HepG2 (cell line): ENCODE measurements around the gene TOB1.

Experiments
- CEBPB ChIP-seq: IDR thresholded peaks from 2 replicates; pipeline ENCODE4 v1.6.1; 2011; ENCODE audit warnings: low read depth, low read length, improper control_type of control experiment, borderline replicate concordance
- KDM1A ChIP-seq: IDR thresholded peaks from 2 replicates; pipeline ENCODE4 v1.6.1; 2016; ENCODE audit warnings: missing compliant biosample characterization
- SIN3A ChIP-seq: IDR thresholded peaks from 2 replicates; pipeline ENCODE4 v1.6.1; 2011; ENCODE audit warnings: low read depth, mild to moderate bottlenecking, control low read depth, low read length, borderline replicate concordance
- SP2 ChIP-seq: sonication (generic); formaldehyde crosslinking; IDR thresholded peaks from 2 replicates; pipeline ENCODE4 v1.5.1; 2020; ENCODE audit warnings: mild to moderate bottlenecking, missing genetic modification reagents
- ZNF253 ChIP-seq: sonication (generic); formaldehyde crosslinking; IDR thresholded peaks from 2 replicates; pipeline ENCODE4 v1.8.0; 2022; ENCODE audit warnings: mild to moderate bottlenecking, missing genetic modification reagents, borderline replicate concordance
- ZNF776 ChIP-seq: sonication (generic); formaldehyde crosslinking; IDR thresholded peaks from 2 replicates; pipeline ENCODE4 v1.4.0; 2020; ENCODE audit warnings: mild to moderate bottlenecking, missing genetic modification reagents
- TF ChIP-seq, protein P1 (sequence below): sonication (generic); formaldehyde crosslinking; IDR thresholded peaks from 2 replicates; pipeline ENCODE4 v1.4.0; 2020; ENCODE audit warnings: mild to moderate bottlenecking, missing genetic modification reagents
- TF ChIP-seq, protein P2 (sequence below): sonication (generic); formaldehyde crosslinking; IDR thresholded peaks from 2 replicates; pipeline ENCODE4 v1.9.0; 2021; ENCODE audit warnings: missing genetic modification reagents, borderline replicate concordance

DNA sequence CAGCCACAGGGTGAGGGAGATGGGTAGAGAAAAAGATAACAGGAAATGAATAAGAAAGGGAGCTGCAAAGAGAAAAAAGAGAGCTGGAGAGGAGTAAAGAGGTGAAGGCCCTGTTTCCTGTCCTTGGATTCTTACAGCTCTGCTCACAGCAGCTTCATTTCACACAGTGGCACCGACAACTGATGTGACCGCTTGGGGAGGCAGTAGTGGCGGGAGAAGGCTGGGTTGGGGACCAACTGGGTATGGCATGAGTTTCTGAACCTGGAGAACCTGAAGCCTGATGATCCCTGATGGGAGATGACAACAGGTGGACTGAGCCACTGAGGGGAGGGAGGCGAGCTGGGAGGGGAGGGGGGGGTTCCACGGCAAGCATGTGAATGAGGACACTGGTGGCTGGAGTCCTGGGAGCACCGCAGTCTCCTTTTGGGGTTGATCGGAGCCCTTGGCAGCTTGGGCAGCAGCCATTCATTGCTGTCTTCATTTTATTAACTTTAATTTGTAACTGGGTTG, 34.3 kb upstream of the TOB1 start:
- TF ChIP-seq KDM1A (CRISPR knock-in tag) (no peak), CEBPB (no peak), ZNF253 (CRISPR knock-in tag) (no peak), ZNF776 (no peak), SIN3A (no peak), SP2 (no peak)
- TF ChIP-seq, protein P1, sequence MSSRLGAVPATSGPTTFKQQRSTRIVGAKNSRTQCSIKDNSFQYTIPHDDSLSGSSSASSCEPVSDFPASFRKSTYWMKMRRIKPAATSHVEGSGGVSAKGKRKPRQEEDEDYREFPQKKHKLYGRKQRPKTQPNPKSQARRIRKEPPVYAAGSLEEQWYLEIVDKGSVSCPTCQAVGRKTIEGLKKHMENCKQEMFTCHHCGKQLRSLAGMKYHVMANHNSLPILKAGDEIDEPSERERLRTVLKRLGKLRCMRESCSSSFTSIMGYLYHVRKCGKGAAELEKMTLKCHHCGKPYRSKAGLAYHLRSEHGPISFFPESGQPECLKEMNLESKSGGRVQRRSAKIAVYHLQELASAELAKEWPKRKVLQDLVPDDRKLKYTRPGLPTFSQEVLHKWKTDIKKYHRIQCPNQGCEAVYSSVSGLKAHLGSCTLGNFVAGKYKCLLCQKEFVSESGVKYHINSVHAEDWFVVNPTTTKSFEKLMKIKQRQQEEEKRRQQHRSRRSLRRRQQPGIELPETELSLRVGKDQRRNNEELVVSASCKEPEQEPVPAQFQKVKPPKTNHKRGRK (CRISPR knock-in tag), result no peak
- TF ChIP-seq, protein P2, sequence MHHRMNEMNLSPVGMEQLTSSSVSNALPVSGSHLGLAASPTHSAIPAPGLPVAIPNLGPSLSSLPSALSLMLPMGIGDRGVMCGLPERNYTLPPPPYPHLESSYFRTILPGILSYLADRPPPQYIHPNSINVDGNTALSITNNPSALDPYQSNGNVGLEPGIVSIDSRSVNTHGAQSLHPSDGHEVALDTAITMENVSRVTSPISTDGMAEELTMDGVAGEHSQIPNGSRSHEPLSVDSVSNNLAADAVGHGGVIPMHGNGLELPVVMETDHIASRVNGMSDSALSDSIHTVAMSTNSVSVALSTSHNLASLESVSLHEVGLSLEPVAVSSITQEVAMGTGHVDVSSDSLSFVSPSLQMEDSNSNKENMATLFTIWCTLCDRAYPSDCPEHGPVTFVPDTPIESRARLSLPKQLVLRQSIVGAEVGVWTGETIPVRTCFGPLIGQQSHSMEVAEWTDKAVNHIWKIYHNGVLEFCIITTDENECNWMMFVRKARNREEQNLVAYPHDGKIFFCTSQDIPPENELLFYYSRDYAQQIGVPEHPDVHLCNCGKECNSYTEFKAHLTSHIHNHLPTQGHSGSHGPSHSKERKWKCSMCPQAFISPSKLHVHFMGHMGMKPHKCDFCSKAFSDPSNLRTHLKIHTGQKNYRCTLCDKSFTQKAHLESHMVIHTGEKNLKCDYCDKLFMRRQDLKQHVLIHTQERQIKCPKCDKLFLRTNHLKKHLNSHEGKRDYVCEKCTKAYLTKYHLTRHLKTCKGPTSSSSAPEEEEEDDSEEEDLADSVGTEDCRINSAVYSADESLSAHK (CRISPR knock-in tag), result no peak
